Measurements from ENCODE around the gene CPSF4.

- no peak for TF ChIP-seq POLR2AphosphoS5 (IDR thresholded peaks at IDR 0.05)
- no peak for TF ChIP-seq CTCF (IDR thresholded peaks at IDR 0.05)
- no peak for TF ChIP-seq POLR2A (IDR thresholded peaks at IDR 0.05)
These were observed 61.9 kb downstream of the CPSF4 start for GRCh38 chr7:99500637-99501009.

Data from gastroesophageal sphincter (tissue), 3 donors.